A673 (cell line): Measurements from ENCODE around the gene RPL13A. TPM values are rescaled to one million over a fixed set of nuclear protein-coding genes. Genes with fewer than 3 reads are reported as not detected.

ENCODE experiments used
- Bru-seq: library from RNA; stranded (reverse); fragments of 400-500 nt; gene quantifications from one replicate; lab custom pipeline; 2021; lab: Mats Ljungman, UMichigan
- BruChase-seq, 2 experiments: library from RNA; stranded (reverse); fragments of 400-500 nt; gene quantifications; one replicate each; lab custom pipeline; 2021; lab: Mats Ljungman, UMichigan
- BruUV-seq: library from RNA; stranded (reverse); fragments of 400-500 nt; replicated peaks from 2 replicates; lab custom pipeline; 2021; lab: Mats Ljungman, UMichigan
- CTCF ChIA-PET: fragments of 300-600 bp; sonication (Branson Sonifier 250); formaldehyde crosslinking; loops from one replicate; lab custom pipeline; 2022; ENCODE audit warnings: antibody characterized with exemption; lab: Charles Lee
- POLR2A ChIA-PET: fragments of 300-600 bp; sonication (Branson Sonifier 250); formaldehyde crosslinking; loops from one replicate; lab custom pipeline; 2022; ENCODE audit warnings: antibody characterized with exemption; ENCODE audit not compliant: low non-redundant PET; lab: Charles Lee
- DNase-seq: peaks from one replicate; pipeline ENCODE4 v3.0.0-alpha.2; 2015; ENCODE audit warnings: low spot score
- H3K27ac ChIP-seq: fragments of 200-600 bp; sonication (generic); 2 replicates; pipeline ENCODE4 v1.5.1; 2016; ENCODE audit warnings: mixed run types, low read depth, mild to moderate bottlenecking, mixed read lengths, antibody characterized with exemption, low read length; ENCODE audit not compliant: poor library complexity, severe bottlenecking
- H3K27me3 ChIP-seq: fragments of 200-600 bp; sonication (generic); replicated peaks from 2 replicates; pipeline ENCODE4 v1.6.1; 2017; ENCODE audit warnings: mixed run types, low read depth, mild to moderate bottlenecking, mixed read lengths, antibody characterized with exemption, low read length; ENCODE audit not compliant: insufficient read depth, poor library complexity
- H3K36me3 ChIP-seq: fragments of 200-600 bp; sonication (generic); 2 replicates; pipeline ENCODE4 v1.6.1; 2016; ENCODE audit warnings: mixed run types, mild to moderate bottlenecking, mixed read lengths, antibody characterized with exemption, low read length; ENCODE audit not compliant: insufficient read depth, poor library complexity, severe bottlenecking
- H3K4me1 ChIP-seq: fragments of 200-600 bp; sonication (generic); 2 replicates; pipeline ENCODE4 v1.6.1; 2017; ENCODE audit warnings: mixed run types, mild to moderate bottlenecking, mixed read lengths, antibody characterized with exemption, low read length; ENCODE audit not compliant: insufficient read depth, poor library complexity, severe bottlenecking
- H3K4me3 ChIP-seq: fragments of 200-600 bp; sonication (generic); 2 replicates; pipeline ENCODE4 v1.5.1; 2016; ENCODE audit warnings: low read depth, mixed run types, mild to moderate bottlenecking, mixed read lengths, low read length; ENCODE audit not compliant: poor library complexity, severe bottlenecking
- H3K9me3 ChIP-seq: fragments of 200-600 bp; sonication (generic); 2 replicates; pipeline ENCODE4 v1.6.1; 2016; ENCODE audit warnings: mixed run types, low read depth, mild to moderate bottlenecking, mixed read lengths, antibody characterized with exemption, low read length; ENCODE audit not compliant: poor library complexity, severe bottlenecking
- EZH2 ChIP-seq: fragments of 200-600 bp; sonication (generic); IDR thresholded peaks from 2 replicates; pipeline ENCODE4 v1.6.1; 2017; ENCODE audit warnings: borderline replicate concordance, low read depth, mild to moderate bottlenecking, mixed read lengths, antibody characterized with exemption, low read length; ENCODE audit not compliant: poor library complexity, severe bottlenecking
- intact Hi-C: fragments of 100-400 bp; cut with micrococcal nuclease; formaldehyde crosslinking; loops from one replicate; pipeline ENCODE4 v1.10.0; 2022; ENCODE audit not compliant: unreplicated experiment
- long read RNA-seq: library from polyadenylated mRNA; stranded (forward); transcript quantifications from one replicate; pipeline ENCODE4 v2.0.0, GENCODE V29; 2022
- total RNA-seq: library from RNA; stranded (reverse); gene quantifications from 2 replicates; pipeline ENCODE4 v1.2.3, GENCODE V29; 2021
- TF ChIP-seq, protein P1 (sequence below): fragments of 300-800, 200-600 bp; sonication (generic); conservative IDR thresholded peaks from 2 replicates; pipeline ENCODE4 v1.5.1; 2017; ENCODE audit warnings: low read depth, mild to moderate bottlenecking, antibody characterized with exemption, low read length, moderate library complexity, mixed read lengths

Gene RPL13A
- 2,390 and 2,393 TPM in 2 replicates for total RNA-seq
- Bru-seq, nascent RNA: percentile 100 among the genes with signal in this experiment
- BruChase-seq, experiment 1, labeled RNA remaining after a 2-hour chase: percentile 99 among the genes with signal in this experiment
- BruChase-seq, experiment 2, labeled RNA remaining after a 6-hour chase: percentile 100 among the genes with signal in this experiment
- long read RNA-seq, transcript RPL13A-214 (8 exons, 1,122 nt): minor isoform, 22 of 957 reads
- long read RNA-seq, transcript RPL13A-201 (8 exons, 1,181 nt): major isoform, 857 of 957 reads
- long read RNA-seq, partial matches to known transcripts: 30 of 957 reads
- long read RNA-seq, other reads (novel, unspliced or antisense): 46 of 957 reads

- Histone ChIP-seq H3K27me3 (no peaks in the 10 kb centered on the region), H3K36me3 (peaks cover 46% of the 10 kb centered on the region), H3K27ac (peak within 1 kb of the TSS; percentile 97), H3K4me3 (peak within 1 kb of the TSS; percentile 83), H3K4me1 (peaks cover 16% of the 10 kb centered on the region), H3K9me3 (no peaks in the 10 kb centered on the region)
- intact Hi-C loops: loop anchor here (1.0 kb wide), 1 partner anchor 36 kb away; the partner anchor contains the start of gene PIH1D1
- POLR2A ChIA-PET: no interaction called here
- TSS peak; percentile 75 for BruUV-seq
- TF ChIP-seq, protein P1, sequence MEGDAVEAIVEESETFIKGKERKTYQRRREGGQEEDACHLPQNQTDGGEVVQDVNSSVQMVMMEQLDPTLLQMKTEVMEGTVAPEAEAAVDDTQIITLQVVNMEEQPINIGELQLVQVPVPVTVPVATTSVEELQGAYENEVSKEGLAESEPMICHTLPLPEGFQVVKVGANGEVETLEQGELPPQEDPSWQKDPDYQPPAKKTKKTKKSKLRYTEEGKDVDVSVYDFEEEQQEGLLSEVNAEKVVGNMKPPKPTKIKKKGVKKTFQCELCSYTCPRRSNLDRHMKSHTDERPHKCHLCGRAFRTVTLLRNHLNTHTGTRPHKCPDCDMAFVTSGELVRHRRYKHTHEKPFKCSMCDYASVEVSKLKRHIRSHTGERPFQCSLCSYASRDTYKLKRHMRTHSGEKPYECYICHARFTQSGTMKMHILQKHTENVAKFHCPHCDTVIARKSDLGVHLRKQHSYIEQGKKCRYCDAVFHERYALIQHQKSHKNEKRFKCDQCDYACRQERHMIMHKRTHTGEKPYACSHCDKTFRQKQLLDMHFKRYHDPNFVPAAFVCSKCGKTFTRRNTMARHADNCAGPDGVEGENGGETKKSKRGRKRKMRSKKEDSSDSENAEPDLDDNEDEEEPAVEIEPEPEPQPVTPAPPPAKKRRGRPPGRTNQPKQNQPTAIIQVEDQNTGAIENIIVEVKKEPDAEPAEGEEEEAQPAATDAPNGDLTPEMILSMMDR: no peak
- TF ChIP-seq EZH2: no peak
- CTCF ChIA-PET: no interaction called here
- peak; percentile 99 for DNase-seq
Observed at GRCh38 chr19:49487277-49488045, at the start of gene RPL13A. TSS of gene RPL13A (plus strand) at chr19:49487608. CDS start at chr19:49487630, 22 bp downstream.

DNA sequence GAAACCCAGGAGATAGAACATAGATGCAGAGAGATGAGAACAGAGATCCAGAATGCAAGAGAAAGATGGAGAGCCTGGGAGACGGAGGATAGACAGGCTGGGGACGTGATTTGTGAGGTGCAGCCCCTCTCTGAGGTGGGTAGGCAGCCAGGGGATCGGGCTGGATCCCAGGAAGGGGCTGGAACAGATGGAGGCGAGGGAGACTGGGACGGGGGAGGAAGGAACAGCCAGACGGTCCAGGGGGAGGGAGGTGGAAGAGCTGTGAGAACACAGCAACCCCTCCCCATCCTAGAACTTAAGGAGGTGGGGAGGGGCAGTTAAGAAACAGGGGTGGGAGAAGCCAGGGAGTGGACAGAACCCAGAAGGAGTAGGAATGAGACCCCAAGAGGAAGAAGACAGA lies 49.1 kb upstream of the RPL13A start:
- POLR2A ChIA-PET: no interaction called here
- Histone ChIP-seq H3K4me1 (peaks cover 12% of the 10 kb centered on the region), H3K36me3 (no peaks in the 10 kb centered on the region), H3K27me3 (peaks cover 36% of the 10 kb centered on the region), H3K27ac (no peak overlapping the region), H3K9me3 (no peaks in the 10 kb centered on the region), H3K4me3 (no peak overlapping the region)
- no peak for DNase-seq
- CTCF ChIA-PET: no interaction called here
- no peak for TF ChIP-seq EZH2
- TF ChIP-seq, protein P1: no peak
- intact Hi-C loops: no loop called here
- no TSS peak for BruUV-seq

DNA sequence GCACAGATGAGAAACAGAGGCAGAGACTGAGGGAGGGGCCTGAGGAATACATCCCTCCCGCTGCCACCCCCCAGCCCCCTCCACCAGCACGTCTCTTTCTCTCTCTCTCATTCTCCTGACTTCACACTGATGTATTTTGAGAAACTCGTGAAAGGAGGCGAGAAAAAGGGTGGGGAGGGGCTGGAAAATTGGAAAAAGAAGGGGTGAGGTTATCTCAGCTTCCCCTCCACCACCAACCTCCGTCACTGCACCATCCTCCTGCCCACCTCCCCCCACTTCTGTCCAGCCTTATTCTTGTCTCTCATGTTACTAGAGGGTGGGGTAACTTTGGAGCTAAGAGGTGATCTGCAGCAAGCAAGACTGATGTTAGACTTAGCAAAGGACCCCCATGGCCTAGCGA lies 47.6 kb upstream of the RPL13A start:
- no peak for TF ChIP-seq EZH2
- TF ChIP-seq, protein P1: no peak
- DNase-seq: no peak
- intact Hi-C loops: loop anchor here (5.0 kb wide), 2 partner anchors 213 to 343 kb away; no protein-coding TSS in a partner anchor
- no peak overlapping the region for H3K4me3 ChIP-seq
- H3K36me3 ChIP-seq: no peaks in the 10 kb centered on the region
- CTCF ChIA-PET: interaction anchor here (0.6 to 1.1 kb wide), 2 partner anchors 48 to 326 kb away, joined by 3 read pairs; partner anchors contain the start of gene LIN7B
- BruUV-seq: no TSS peak
- no peak overlapping the region for H3K27ac ChIP-seq
- H3K27me3 ChIP-seq: peaks cover 36% of the 10 kb centered on the region
- POLR2A ChIA-PET: no interaction called here
- no peaks in the 10 kb centered on the region for H3K9me3 ChIP-seq
- H3K4me1 ChIP-seq: peaks cover 12% of the 10 kb centered on the region
